Ishikawa (cell line): ENCODE results near the gene TSPAN18.

Experiments
- YY1 ChIP-seq: IDR thresholded peaks from 2 replicates; pipeline ENCODE4 v1.6.1; 2012; ENCODE audit warnings: low read depth
- TF ChIP-seq, protein P1 (sequence below): IDR thresholded peaks from 2 replicates; pipeline ENCODE4 v1.6.1; 2012

DNA sequence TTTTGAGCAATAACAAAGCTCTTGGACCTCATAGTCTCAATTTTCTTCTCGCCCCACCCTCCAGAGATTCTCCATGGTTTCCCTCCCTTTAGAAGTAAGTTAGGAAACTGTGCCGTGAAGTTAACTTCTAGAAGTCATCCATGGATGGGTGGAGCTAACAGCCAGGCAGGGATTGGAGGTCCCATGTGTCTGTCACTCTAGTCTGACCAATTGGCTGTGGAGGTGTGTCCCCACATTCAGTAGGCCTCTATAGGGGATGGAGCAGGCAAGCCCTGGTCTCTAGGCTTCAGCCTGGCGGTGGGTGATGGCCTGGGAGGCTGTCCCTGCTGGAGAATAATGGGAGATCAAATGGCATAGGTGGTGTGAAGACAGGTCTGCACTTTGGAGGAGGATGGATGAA, 173.2 kb downstream of the TSPAN18 start:
- TF ChIP-seq YY1, result no peak
- TF ChIP-seq, protein P1, sequence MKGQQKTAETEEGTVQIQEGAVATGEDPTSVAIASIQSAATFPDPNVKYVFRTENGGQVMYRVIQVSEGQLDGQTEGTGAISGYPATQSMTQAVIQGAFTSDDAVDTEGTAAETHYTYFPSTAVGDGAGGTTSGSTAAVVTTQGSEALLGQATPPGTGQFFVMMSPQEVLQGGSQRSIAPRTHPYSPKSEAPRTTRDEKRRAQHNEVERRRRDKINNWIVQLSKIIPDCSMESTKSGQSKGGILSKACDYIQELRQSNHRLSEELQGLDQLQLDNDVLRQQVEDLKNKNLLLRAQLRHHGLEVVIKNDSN, result no peak
